Osteoblast (primary cell): Measurements from ENCODE around the gene SPIRE1. TPM values are rescaled to one million over a fixed set of nuclear protein-coding genes. Genes with fewer than 3 reads are reported as not detected.
A peak's percentile ranks its signal among the peaks of the same experiment; 100 is the strongest.

ENCODE experiments used
- DNase-seq: peaks from one replicate; pipeline ENCODE4 v3.0.0; 2011; ENCODE audit warnings: low spot score, mixed read lengths; ENCODE audit not compliant: insufficient read length; ENCODE audit errors: missing footprints
- H2AFZ ChIP-seq: 2 replicates; pipeline ENCODE4 v1.6.0; 2011; ENCODE audit warnings: mild to moderate bottlenecking, low read length
- H3K27ac ChIP-seq: 2 replicates; pipeline ENCODE4 v1.5.1; 2011; ENCODE audit warnings: mild to moderate bottlenecking, low read depth, low read length, moderate library complexity
- H3K27me3 ChIP-seq: 2 replicates; pipeline ENCODE4 v1.6.0; 2012; ENCODE audit warnings: mild to moderate bottlenecking, control low read depth, inconsistent platforms, low read length, moderate library complexity; ENCODE audit not compliant: insufficient read depth
- H3K36me3 ChIP-seq: 2 replicates; pipeline ENCODE4 v1.5.1; 2011; ENCODE audit warnings: mild to moderate bottlenecking, low read length, control low read depth, moderate library complexity; ENCODE audit not compliant: insufficient read depth
- H3K4me1 ChIP-seq: 2 replicates; pipeline ENCODE4 v1.5.1; 2011; ENCODE audit warnings: mild to moderate bottlenecking, low read length, control low read depth, moderate library complexity; ENCODE audit not compliant: insufficient read depth
- H3K4me2 ChIP-seq: 2 replicates; pipeline ENCODE4 v1.6.0; 2011; ENCODE audit warnings: mild to moderate bottlenecking, low read length; ENCODE audit not compliant: insufficient read depth
- H3K4me3 ChIP-seq: fragments of 200-600 bp; sonication (generic); 3 replicates; pipeline ENCODE4 v1.5.1; 2012; ENCODE audit warnings: mild to moderate bottlenecking, low read length, inconsistent platforms; ENCODE audit not compliant: insufficient read depth
- H3K79me2 ChIP-seq: 2 replicates; pipeline ENCODE4 v1.6.0; 2012; ENCODE audit warnings: mild to moderate bottlenecking, low read length, control low read depth, inconsistent platforms; ENCODE audit not compliant: insufficient read depth
- H3K9me3 ChIP-seq: 2 replicates; pipeline ENCODE4 v1.5.1; 2011; ENCODE audit warnings: low read depth, low read length, control low read depth
- H4K20me1 ChIP-seq: 2 replicates; pipeline ENCODE4 v1.6.0; 2012; ENCODE audit warnings: mild to moderate bottlenecking, low read length, control low read depth; ENCODE audit not compliant: insufficient read depth
- CTCF ChIP-seq: IDR thresholded peaks from 2 replicates; pipeline ENCODE4 v1.5.1; 2011; ENCODE audit warnings: mild to moderate bottlenecking, low read depth, low read length, moderate library complexity; ENCODE audit errors: extremely low read depth
- total RNA-seq: library from RNA; depleted of rRNA; stranded (reverse); fragments of >200 nt; gene quantifications from 2 replicates; pipeline ENCODE4 v1.2.3, GENCODE V29; 2012

The SPIRE1 gene
- total RNA-seq, 1 donor = 64.4 TPM

GRCh38 chr18:12701161-12701560 is 43.3 kb upstream of the SPIRE1 start:
- Histone ChIP-seq H3K36me3 (peaks cover 20% of the 10 kb centered on the region), H2AFZ (peak overlapping the region; percentile 17), H3K4me1 (peaks cover 18% of the 10 kb centered on the region), H4K20me1 (peaks cover 13% of the 10 kb centered on the region), H3K9me3 (no peaks in the 10 kb centered on the region), H3K4me2 (peak overlapping the region; percentile 91), H3K27me3 (no peaks in the 10 kb centered on the region), H3K27ac (no peak overlapping the region), H3K4me3 (peak overlapping the region; percentile 97), H3K79me2 (peaks cover 53% of the 10 kb centered on the region)
- no peak for DNase-seq
- TF ChIP-seq CTCF = no peak

GRCh38 chr18:12699747-12700146 is 41.8 kb upstream of the SPIRE1 start:
- Histone ChIP-seq H3K36me3 (peaks cover 24% of the 10 kb centered on the region), H3K27me3 (no peaks in the 10 kb centered on the region), H2AFZ (no peak overlapping the region), H3K4me1 (peaks cover 18% of the 10 kb centered on the region), H3K79me2 (peaks cover 39% of the 10 kb centered on the region), H4K20me1 (peaks cover 7% of the 10 kb centered on the region), H3K9me3 (no peaks in the 10 kb centered on the region), H3K27ac (no peak overlapping the region), H3K4me3 (no peak overlapping the region), H3K4me2 (no peak overlapping the region)
- DNase-seq = no peak
- TF ChIP-seq CTCF = no peak

- Histone ChIP-seq H3K4me2 (no peak overlapping the region), H3K36me3 (peaks cover 25% of the 10 kb centered on the region), H3K9me3 (no peaks in the 10 kb centered on the region), H3K4me3 (no peak overlapping the region), H3K79me2 (no peaks in the 10 kb centered on the region), H3K27me3 (no peaks in the 10 kb centered on the region), H4K20me1 (no peaks in the 10 kb centered on the region), H3K27ac (no peak overlapping the region), H2AFZ (no peak overlapping the region), H3K4me1 (no peaks in the 10 kb centered on the region)
- no peak for TF ChIP-seq CTCF
- DNase-seq = no peak
These were observed 36.1 kb upstream of the SPIRE1 start for GRCh38 chr18:12694032-12694431.

GRCh38 chr18:12692206-12692605 is 34.3 kb upstream of the SPIRE1 start:
- H2AFZ ChIP-seq = no peak overlapping the region
- no peak overlapping the region for H3K27ac ChIP-seq
- DNase-seq = no peak
- H3K4me2 ChIP-seq = no peak overlapping the region
- H4K20me1 ChIP-seq = no peaks in the 10 kb centered on the region
- H3K4me1 ChIP-seq = no peaks in the 10 kb centered on the region
- no peaks in the 10 kb centered on the region for H3K27me3 ChIP-seq
- peaks cover 13% of the 10 kb centered on the region for H3K36me3 ChIP-seq
- no peaks in the 10 kb centered on the region for H3K79me2 ChIP-seq
- no peak overlapping the region for H3K4me3 ChIP-seq
- no peaks in the 10 kb centered on the region for H3K9me3 ChIP-seq
- no peak for TF ChIP-seq CTCF
